Cerebellar cortex (tissue), 1 donor: ENCODE measurements around the gene HHIPL1.

Source experiments
- DNase-seq: peaks from one replicate; pipeline ENCODE4 v3.0.0-alpha.2; 2015; ENCODE audit warnings: low spot score

Gene HHIPL1

GRCh38 chr14:99675382-99675835, 30.5 kb downstream of the HHIPL1 start:
- no peak for DNase-seq

GRCh38 chr14:99675951-99676350, 31.0 kb downstream of the HHIPL1 start:
- no peak for DNase-seq

GRCh38 chr14:99676657-99677056, 31.7 kb downstream of the HHIPL1 start:
- no peak for DNase-seq

GRCh38 chr14:99677231-99678140, 32.6 kb downstream of the HHIPL1 start:
- DNase-seq, result no peak

GRCh38 chr14:99678198-99678597, 33.3 kb downstream of the HHIPL1 start:
- no peak for DNase-seq

- DNase-seq, result no peak
These were observed 34.2 kb downstream of the HHIPL1 start for GRCh38 chr14:99679111-99679510.

- no peak for DNase-seq
These were observed 34.6 kb downstream of the HHIPL1 start for GRCh38 chr14:99679543-99679942.

- no peak for DNase-seq
These were observed 35.1 kb downstream of the HHIPL1 start for GRCh38 chr14:99679996-99680395.

- no peak for DNase-seq
These were observed 36.3 kb downstream of the HHIPL1 start for GRCh38 chr14:99681101-99681831.

- DNase-seq, result no peak
These were observed 36.9 kb downstream of the HHIPL1 start for GRCh38 chr14:99681832-99682148.

- peak; percentile 76 for DNase-seq
These were observed 38.1 kb downstream of the HHIPL1 start for GRCh38 chr14:99682809-99683618.

- peak; percentile 99 for DNase-seq
These were observed 38.9 kb downstream of the HHIPL1 start, which contains the start of gene CYP46A1 for GRCh38 chr14:99683619-99684409. CYP46A1 (plus strand) TSS chr14:99684298; CDS start chr14:99684418, 120 bp downstream.

GRCh38 chr14:99684410-99684934, 39.5 kb downstream of the HHIPL1 start:
- DNase-seq, result no peak

GRCh38 chr14:99685151-99685591, 40.2 kb downstream of the HHIPL1 start:
- no peak for DNase-seq

- no peak for DNase-seq
These were observed 40.7 kb downstream of the HHIPL1 start for GRCh38 chr14:99685596-99685995.

- DNase-seq, result no peak
These were observed 41.8 kb downstream of the HHIPL1 start for GRCh38 chr14:99686557-99687283.

GRCh38 chr14:99687284-99688209, 42.6 kb downstream of the HHIPL1 start:
- DNase-seq, result no peak

GRCh38 chr14:99688210-99688581, 43.3 kb downstream of the HHIPL1 start:
- no peak for DNase-seq

GRCh38 chr14:99688629-99689028, 43.7 kb downstream of the HHIPL1 start:
- no peak for DNase-seq
